PC-9 (cell line): ENCODE measurements around the gene TLE4. TPM values are rescaled to one million over a fixed set of nuclear protein-coding genes. Genes with fewer than 3 reads are reported as not detected.
"Not testable (repeated sequence)": the region's sequence is repeated elsewhere in the genome, so short reads cannot be mapped to it uniquely, and the experiment has no call there.

Source experiments
- BruUV-seq: library from RNA; stranded (reverse); fragments of 400-500 nt; replicated peaks from 2 replicates; lab custom pipeline; 2021; lab: Mats Ljungman, UMichigan
- CTCF ChIA-PET: fragments of 300-600 bp; sonication (Branson Sonifier 250); formaldehyde crosslinking; loops from one replicate; lab custom pipeline; 2022; ENCODE audit warnings: antibody characterized with exemption; lab: Charles Lee
- POLR2A ChIA-PET: fragments of 300-600 bp; sonication (Branson Sonifier 250); formaldehyde crosslinking; loops from one replicate; lab custom pipeline; 2022; ENCODE audit warnings: antibody characterized with exemption; ENCODE audit not compliant: unreplicated experiment; lab: Charles Lee
- DNase-seq, 2 experiments: peaks; one replicate each; pipeline versions ENCODE4 v3.0.0 to v3.0.0-alpha.2; 2015 to 2022; ENCODE audit warnings: mixed read lengths in 1 of 2
- H2AFZ ChIP-seq: fragments of 200-600 bp; sonication (generic); 2 replicates; pipeline ENCODE4 v1.8.1; 2017; ENCODE audit warnings: antibody characterized with exemption
- H3F3A ChIP-seq: fragments of 200-600 bp; sonication (generic); 2 replicates; pipeline ENCODE4 v1.8.1; 2017; ENCODE audit warnings: antibody characterized with exemption, mild to moderate bottlenecking, low read depth; ENCODE audit not compliant: insufficient read depth
- H3K27ac ChIP-seq: fragments of 200-600 bp; sonication (generic); 2 replicates; pipeline ENCODE4 v1.6.1; 2016; ENCODE audit warnings: mixed run types
- H3K27me3 ChIP-seq: fragments of 200-600 bp; sonication (generic); 2 replicates; pipeline ENCODE4 v1.6.1; 2016; ENCODE audit warnings: low read depth, mixed run types; ENCODE audit not compliant: insufficient read depth
- H3K36me3 ChIP-seq: fragments of 200-600 bp; sonication (generic); 2 replicates; pipeline ENCODE4 v1.6.1; 2016; ENCODE audit warnings: low read depth, mixed run types
- H3K4me1 ChIP-seq: fragments of 200-600 bp; sonication (generic); replicated peaks from 2 replicates; pipeline ENCODE4 v1.6.1; 2016; ENCODE audit warnings: mixed run types; ENCODE audit not compliant: insufficient read depth
- H3K4me2 ChIP-seq: fragments of 200-600 bp; sonication (generic); 2 replicates; pipeline ENCODE4 v1.6.1; 2017; ENCODE audit warnings: mixed run types
- H3K4me3 ChIP-seq: fragments of 200-600 bp; sonication (generic); 2 replicates; pipeline ENCODE4 v1.6.1; 2016; ENCODE audit warnings: mixed run types
- H3K79me2 ChIP-seq: fragments of 200-600 bp; sonication (generic); 2 replicates; pipeline ENCODE4 v1.6.1; 2017; ENCODE audit warnings: low read depth, mixed run types
- H3K9me2 ChIP-seq: fragments of 200-600 bp; sonication (generic); 2 replicates; pipeline ENCODE4 v1.8.1; 2017; ENCODE audit warnings: mild to moderate bottlenecking; ENCODE audit not compliant: insufficient read depth
- H3K9me3 ChIP-seq: fragments of 200-600 bp; sonication (generic); 2 replicates; pipeline ENCODE4 v1.8.1; 2016; ENCODE audit warnings: low read depth; ENCODE audit not compliant: insufficient read depth
- H4K20me1 ChIP-seq: fragments of 200-600 bp; sonication (generic); 2 replicates; pipeline ENCODE4 v1.8.1; 2017; ENCODE audit not compliant: insufficient read depth
- CTCF ChIP-seq: fragments of 200-600 bp; sonication (generic); conservative IDR thresholded peaks from 2 replicates; pipeline ENCODE4 v1.6.1; 2017; ENCODE audit warnings: mixed run types, antibody characterized with exemption, mild to moderate bottlenecking, moderate library complexity
- EZH2 ChIP-seq: fragments of 200-600 bp; sonication (generic); IDR thresholded peaks from 2 replicates; pipeline ENCODE4 v1.8.0; 2017; ENCODE audit warnings: antibody characterized with exemption, low read depth
- intact Hi-C: fragments of 100-400 bp; cut with micrococcal nuclease; formaldehyde crosslinking; loops from one replicate; pipeline ENCODE4 v1.10.0; 2022; ENCODE audit not compliant: unreplicated experiment
- total RNA-seq: library from RNA; stranded (reverse); gene quantifications from 2 replicates; pipeline ENCODE4 v1.2.3, GENCODE V29; 2021

The TLE4 gene
- total RNA-seq, 1 experiment from 2014 or later, result not detected

GRCh38 chr9:79604921-79605562 lies 33.3 kb downstream of the TLE4 start:
- DNase-seq, result no peak
- POLR2A ChIA-PET, result no interaction called here
- intact Hi-C loops, result no loop called here
- BruUV-seq, result no TSS peak
- Histone ChIP-seq H3K9me3 (no peaks in the 10 kb centered on the region), H3K4me2 (no peak overlapping the region), H3K27me3 (no peaks in the 10 kb centered on the region), H3K4me1 (no peaks in the 10 kb centered on the region), H2AFZ (no peak overlapping the region), H3K36me3 (no peaks in the 10 kb centered on the region), H3F3A (no peaks in the 10 kb centered on the region), H3K4me3 (no peak overlapping the region), H4K20me1 (no peaks in the 10 kb centered on the region), H3K27ac (no peak overlapping the region), H3K79me2 (no peaks in the 10 kb centered on the region), H3K9me2 (no peaks in the 10 kb centered on the region)
- CTCF ChIA-PET, result no interaction called here
- TF ChIP-seq CTCF (no peak), EZH2 (no peak)

GRCh38 chr9:79606529-79606928 lies 34.8 kb downstream of the TLE4 start:
- POLR2A ChIA-PET, H3K27ac ChIP-seq, H2AFZ ChIP-seq, H3K79me2 ChIP-seq, H3K36me3 ChIP-seq, H3F3A ChIP-seq, H4K20me1 ChIP-seq, H3K4me3 ChIP-seq, DNase-seq, H3K9me2 ChIP-seq, CTCF ChIA-PET, intact Hi-C loops, H3K9me3 ChIP-seq, H3K27me3 ChIP-seq, H3K4me2 ChIP-seq, H3K4me1 ChIP-seq, BruUV-seq: not testable (repeated sequence)

GRCh38 chr9:79609468-79610018 lies 37.8 kb downstream of the TLE4 start:
- TF ChIP-seq CTCF (no peak), EZH2 (no peak)
- Histone ChIP-seq H2AFZ (no peak overlapping the region), H3K4me2 (no peak overlapping the region), H3K9me3 (no peaks in the 10 kb centered on the region), H3K4me3 (no peak overlapping the region), H3K36me3 (no peaks in the 10 kb centered on the region), H3K79me2 (no peaks in the 10 kb centered on the region), H3K9me2 (no peaks in the 10 kb centered on the region), H3F3A (no peaks in the 10 kb centered on the region), H3K27ac (no peak overlapping the region), H4K20me1 (no peaks in the 10 kb centered on the region), H3K27me3 (no peaks in the 10 kb centered on the region), H3K4me1 (no peaks in the 10 kb centered on the region)
- BruUV-seq, result no TSS peak
- POLR2A ChIA-PET, result no interaction called here
- CTCF ChIA-PET, result no interaction called here
- no peak for DNase-seq
- intact Hi-C loops, result no loop called here
